ENCODE data around the gene TOP3A. TPM values are rescaled to one million over a fixed set of nuclear protein-coding genes. Genes with fewer than 3 reads are reported as not detected.

Gene TOP3A
- total and polyA plus RNA-seq, 2 of the 13 experiments (the other 11 are each of a cell fraction or from before 2014, with no cell fraction given), result 16.9 to 36.8 TPM

DNA sequence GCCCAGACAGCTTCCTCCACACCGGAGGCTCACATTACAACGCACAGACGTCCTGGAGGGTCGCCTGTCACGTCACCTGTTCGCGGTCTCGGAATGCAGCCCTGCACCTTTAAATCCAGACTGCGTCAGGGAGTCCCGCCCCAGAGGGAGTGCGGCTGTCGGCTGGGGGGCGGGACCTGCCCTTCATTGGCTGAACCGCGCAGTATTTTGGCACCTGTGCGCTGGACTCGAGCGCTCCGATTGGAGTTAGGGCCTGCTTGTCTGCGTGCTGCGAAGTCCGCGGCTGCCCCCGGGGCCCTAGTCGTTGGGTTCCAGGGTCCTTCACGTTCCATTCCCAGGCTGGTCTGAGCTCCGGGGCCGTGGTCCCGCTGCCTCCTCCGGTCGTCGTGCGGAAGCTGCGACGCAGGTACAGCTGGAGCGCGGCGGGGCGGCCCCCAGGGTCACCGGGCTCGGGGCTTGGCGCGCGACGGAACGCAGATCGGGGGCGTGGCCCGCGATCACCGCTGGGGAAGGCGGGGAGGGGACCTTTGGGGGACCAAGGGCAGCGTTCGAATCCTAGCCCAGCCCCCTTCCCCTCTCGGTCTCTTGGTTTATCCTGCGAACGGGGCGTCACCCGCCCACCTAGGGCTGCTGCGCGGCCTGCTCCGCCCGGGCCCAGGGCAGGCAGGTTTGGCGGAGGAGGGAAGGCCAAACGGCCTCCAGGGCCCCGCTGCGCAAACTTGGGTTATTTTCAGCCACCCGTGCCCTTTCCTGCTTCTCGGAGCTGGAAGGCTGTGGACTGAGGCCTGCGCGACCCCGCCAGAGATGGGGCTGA lies 54.3 kb downstream of the TOP3A start, which contains the start of gene MIEF2 (continued):
- TF ChIP-seq, protein P1, sequence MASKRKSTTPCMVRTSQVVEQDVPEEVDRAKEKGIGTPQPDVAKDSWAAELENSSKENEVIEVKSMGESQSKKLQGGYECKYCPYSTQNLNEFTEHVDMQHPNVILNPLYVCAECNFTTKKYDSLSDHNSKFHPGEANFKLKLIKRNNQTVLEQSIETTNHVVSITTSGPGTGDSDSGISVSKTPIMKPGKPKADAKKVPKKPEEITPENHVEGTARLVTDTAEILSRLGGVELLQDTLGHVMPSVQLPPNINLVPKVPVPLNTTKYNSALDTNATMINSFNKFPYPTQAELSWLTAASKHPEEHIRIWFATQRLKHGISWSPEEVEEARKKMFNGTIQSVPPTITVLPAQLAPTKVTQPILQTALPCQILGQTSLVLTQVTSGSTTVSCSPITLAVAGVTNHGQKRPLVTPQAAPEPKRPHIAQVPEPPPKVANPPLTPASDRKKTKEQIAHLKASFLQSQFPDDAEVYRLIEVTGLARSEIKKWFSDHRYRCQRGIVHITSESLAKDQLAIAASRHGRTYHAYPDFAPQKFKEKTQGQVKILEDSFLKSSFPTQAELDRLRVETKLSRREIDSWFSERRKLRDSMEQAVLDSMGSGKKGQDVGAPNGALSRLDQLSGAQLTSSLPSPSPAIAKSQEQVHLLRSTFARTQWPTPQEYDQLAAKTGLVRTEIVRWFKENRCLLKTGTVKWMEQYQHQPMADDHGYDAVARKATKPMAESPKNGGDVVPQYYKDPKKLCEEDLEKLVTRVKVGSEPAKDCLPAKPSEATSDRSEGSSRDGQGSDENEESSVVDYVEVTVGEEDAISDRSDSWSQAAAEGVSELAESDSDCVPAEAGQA (IDR thresholded peaks at IDR 0.05; ENCODE audit: low read depth), result peak; percentile 53; the same call in 1 of the 2 replicates
- TF ChIP-seq, protein P1 (CRISPR knock-in tag; IDR thresholded peaks at IDR 0.05; ENCODE audit: borderline replicate concordance), result no peak
- TF ChIP-seq ZNF777 (CRISPR knock-in tag; IDR thresholded peaks at IDR 0.05), result peak; percentile 80; the same call in 1 of the 2 replicates
- TF ChIP-seq XRCC5 (optimal IDR thresholded peaks at IDR 0.05; ENCODE audit: low read length), result peak; percentile 79
- 0 out of 2 replicates have a peak, but pooled peaks have one; percentile 19 for TF ChIP-seq GFI1 (CRISPR knock-in tag; IDR thresholded peaks at IDR 0.05; ENCODE audit: borderline replicate concordance)

All from HepG2 (cell line).